NOMO-1 treated with dmso at 0.1 percent for 144 hours (cell line): Measurements from ENCODE around the gene SUMO4.
A peak's percentile ranks its signal among the peaks of the same experiment; 100 is the strongest.
"Not testable (repeated sequence)": the region's sequence is repeated elsewhere in the genome, so short reads cannot be mapped to it uniquely, and the experiment has no call there.

Source experiments
- DNase-seq: peaks from one replicate; lab custom pipeline; 2025; ENCODE audit not compliant: unreplicated experiment; lab: John Stamatoyannopoulos, UW

Gene SUMO4

GRCh38 chr6:149431905-149432775 is 32.1 kb downstream of the SUMO4 start:
- DNase-seq, result peak; percentile 27

DNA sequence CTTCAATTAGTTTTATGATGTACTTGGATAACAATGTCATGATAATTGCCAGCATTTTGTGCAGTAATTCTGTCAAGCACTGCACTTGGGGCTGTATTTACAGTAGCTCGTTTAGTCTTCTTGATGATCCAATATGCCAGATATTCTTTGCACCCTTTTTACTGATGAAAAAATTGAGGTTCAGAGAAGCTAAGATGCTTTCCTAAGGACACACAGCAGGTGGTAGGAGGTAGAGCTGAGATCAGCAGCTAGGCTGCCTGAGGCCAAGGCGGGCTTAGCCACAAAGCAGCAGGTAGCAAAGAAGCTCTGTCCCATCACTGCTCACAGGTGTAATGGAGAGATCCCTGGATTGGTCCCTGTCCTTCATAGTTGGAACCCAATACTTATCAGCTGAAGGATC is 33.3 kb downstream of the SUMO4 start:
- DNase-seq, result no peak

DNA sequence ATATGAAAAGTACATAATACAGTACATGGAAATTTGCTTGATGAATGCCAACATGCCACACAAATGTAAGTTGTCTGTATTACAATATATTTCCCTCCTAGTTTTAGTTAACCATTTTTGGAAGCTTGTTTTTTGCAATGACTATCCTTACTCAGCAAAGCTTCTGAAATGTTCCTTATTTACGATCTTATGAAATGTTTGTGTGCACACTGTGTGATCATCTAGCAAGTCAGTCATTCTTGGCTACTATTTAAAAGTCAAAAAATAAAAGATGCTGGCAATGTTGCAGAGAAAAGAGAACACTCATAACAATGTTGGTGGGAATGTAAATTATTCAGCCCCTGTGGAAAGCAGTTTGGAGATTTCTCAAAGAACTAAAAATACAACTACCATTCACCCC is 33.8 kb downstream of the SUMO4 start:
- no peak for DNase-seq

DNA sequence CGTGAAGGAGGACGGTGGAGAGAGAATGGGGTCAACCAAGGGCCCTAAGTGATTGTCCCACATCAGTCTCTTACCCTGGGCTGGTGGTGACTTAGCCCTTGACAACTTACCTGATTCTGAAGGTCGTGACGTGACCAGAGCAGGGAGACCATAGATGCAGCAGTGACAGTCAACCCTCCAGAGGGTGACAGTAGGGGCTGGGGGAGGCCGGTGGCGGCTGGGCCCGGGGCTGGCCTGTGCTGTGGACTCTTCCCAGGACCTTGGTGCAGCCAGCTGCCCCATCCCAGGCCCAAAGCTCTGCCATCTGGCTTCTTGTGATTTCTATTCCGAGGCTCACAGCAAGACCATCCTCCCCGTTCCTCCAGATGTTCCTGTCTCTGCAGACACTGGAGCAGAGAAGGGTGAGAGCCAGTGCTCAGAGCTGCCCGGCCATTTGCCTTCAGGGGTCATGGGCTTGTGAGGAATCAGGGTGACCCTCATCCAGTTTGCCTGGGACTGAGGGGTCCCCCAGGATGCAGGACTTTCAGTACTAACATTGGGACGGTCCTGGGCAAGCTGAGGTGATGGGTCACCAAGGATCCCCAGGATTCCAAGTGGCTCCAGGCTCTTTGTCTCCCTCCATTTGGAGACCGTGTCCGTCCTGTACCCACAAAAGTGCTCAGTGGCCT is 36.0 kb downstream of the SUMO4 start:
- no peak for DNase-seq

DNA sequence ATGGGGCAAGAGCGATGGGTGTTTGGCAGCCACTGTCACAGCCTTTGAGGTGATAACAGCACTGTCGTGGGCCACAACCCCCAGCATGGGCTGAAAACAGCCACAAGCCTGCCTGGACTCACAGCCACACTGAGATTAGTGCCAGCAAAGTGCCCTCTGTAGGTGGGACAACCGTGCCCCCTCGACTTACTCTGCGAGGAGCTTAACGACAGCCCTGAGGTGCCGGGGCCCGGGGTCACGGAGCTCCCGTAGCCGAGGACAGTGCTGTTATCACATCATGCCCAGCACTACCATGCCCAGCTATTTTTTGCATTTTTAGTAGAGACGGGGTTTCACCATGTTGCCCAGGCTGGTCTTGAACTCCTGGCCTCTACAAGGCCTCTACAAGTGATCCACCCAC is 36.6 kb downstream of the SUMO4 start:
- DNase-seq, result no peak

- DNase-seq, result no peak
These were observed 37.1 kb downstream of the SUMO4 start for GRCh38 chr6:149437212-149437611.

DNA sequence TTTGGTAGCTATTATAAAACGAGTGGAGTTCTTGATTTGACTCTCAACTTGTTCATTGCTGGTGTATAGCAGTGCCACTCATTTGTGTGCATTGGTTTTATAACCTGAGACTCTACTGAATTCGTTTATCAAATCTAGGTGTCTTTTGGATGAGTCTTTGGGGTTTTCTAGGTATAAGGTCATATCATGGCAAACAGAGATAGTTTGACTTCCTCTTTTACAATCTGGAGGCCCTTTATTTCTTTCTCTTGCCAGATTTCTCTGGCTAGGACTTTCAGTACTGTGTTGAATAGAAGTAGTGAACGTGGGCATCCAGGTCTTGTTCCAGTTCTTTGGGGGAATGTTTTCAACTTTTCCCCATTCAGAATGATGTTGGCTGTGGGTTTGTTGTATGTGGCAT is 38.8 kb downstream of the SUMO4 start:
- no peak for DNase-seq

DNA sequence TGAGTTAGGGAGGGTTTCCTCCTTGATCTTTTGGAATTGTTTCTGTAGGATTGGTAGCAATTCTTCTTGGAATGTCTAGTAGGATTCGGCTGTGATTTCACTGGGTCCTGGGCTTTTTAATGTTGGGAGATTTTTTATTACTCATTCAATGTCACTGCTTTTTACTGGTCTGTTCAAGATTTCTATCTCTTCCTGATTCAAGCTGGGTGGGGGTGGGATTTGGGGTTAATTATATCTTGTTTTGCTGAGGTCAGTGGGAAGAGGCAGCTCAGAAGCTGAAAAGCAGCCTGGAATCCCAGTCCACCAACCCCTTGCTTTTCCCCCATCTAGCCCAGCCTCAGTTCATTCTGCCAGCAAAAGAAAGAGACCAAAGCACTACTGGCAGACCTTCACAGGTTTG is 39.6 kb downstream of the SUMO4 start:
- no peak for DNase-seq

DNA sequence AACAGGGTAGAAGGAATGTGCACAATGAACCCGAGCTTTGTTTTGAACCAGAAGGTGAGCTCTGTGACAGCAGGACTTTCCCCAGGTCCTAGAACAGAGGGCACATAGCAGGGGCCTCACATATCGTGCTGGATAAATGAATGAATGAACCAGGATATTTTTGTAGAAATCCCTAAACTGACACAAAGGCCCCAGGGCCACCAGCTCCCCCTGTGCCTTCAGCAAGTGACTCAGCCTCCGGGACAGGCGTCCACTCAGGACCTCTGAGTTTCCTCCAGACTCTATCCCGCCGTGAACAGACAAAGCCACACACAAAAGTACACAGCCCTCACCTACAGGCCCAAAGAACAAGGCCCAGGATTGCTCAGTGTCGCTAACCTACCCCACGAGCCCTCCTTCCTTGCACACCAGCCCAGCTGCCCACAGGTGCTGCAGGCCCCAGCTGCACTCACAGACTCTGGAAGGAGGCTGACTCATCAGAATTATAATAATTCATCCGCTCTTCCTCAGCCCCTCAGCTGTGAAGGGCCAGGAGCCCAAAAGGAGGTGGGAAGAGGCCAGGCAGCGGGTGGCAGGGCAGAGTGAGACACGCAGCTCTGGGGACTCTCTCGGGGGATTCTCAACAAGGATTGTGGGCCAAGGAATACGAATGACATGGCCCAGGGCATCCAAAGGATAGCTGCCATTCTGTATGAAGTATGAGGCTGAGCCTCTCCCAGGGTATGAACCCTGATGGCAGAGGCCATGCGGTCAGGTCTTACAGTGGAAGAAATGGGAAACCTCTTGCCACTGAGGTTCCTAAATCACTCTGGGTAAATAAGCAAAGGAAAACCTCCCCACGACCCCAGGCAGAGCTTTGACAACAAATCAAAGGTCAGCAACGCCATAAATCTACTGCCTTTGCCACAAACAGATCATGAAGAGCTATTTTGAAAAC is 40.9 kb downstream of the SUMO4 start:
- no peak for DNase-seq

GRCh38 chr6:149441740-149442139 is 41.7 kb downstream of the SUMO4 start:
- DNase-seq, result no peak

- no peak for DNase-seq
These were observed 43.5 kb downstream of the SUMO4 start for GRCh38 chr6:149443411-149444181.

GRCh38 chr6:149444360-149445094 is 44.5 kb downstream of the SUMO4 start:
- not testable (repeated sequence) for DNase-seq

DNA sequence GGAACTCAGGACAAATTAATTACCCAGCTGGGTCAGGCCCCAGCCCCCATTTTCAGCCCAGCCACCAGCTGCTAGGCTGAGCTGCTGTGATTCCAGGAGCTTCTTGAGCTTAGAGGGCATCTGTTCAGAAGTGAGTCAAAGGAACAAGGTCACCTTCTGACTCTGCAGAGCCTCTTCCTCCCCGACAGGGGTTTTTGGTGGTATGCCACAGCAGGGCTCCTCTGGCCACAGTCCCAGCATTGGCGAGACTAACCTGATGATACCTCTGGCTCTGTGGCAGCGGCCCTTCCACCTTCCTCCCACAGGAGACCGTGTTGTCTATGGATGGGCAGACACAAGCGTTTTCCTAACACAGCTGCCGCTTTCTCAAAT is 45.0 kb downstream of the SUMO4 start:
- DNase-seq, result no peak

- no peak for DNase-seq
These were observed 45.5 kb downstream of the SUMO4 start for GRCh38 chr6:149445573-149445972.

- no peak for DNase-seq
These were observed 46.8 kb downstream of the SUMO4 start for GRCh38 chr6:149446791-149447376.

- no peak for DNase-seq
These were observed 48.9 kb downstream of the SUMO4 start for GRCh38 chr6:149448821-149449453.

- DNase-seq, result no peak
These were observed 50.0 kb downstream of the SUMO4 start for GRCh38 chr6:149449831-149450678.
